Osteocyte (in vitro differentiated cells): Measurements from ENCODE around the gene GLT8D1. TPM values are rescaled to one million over a fixed set of nuclear protein-coding genes. Genes with fewer than 3 reads are reported as not detected.

ENCODE experiments used
- DNase-seq: peaks from one replicate; pipeline ENCODE4 v3.0.0; 2021; ENCODE audit warnings: mixed read lengths; ENCODE audit not compliant: unreplicated experiment; ENCODE audit errors: extremely low spot score
- H3K27ac Mint-ChIP-seq: one replicate; pipeline ENCODE4 v1.8.0; 2021; ENCODE audit warnings: mild to moderate bottlenecking, mixed read lengths; ENCODE audit not compliant: unreplicated experiment
- H3K27me3 Mint-ChIP-seq: one replicate; pipeline ENCODE4 v1.8.0; 2021; ENCODE audit warnings: mixed read lengths; ENCODE audit not compliant: unreplicated experiment
- H3K36me3 Mint-ChIP-seq: one replicate; pipeline ENCODE4 v1.8.0; 2021; ENCODE audit warnings: mixed read lengths; ENCODE audit not compliant: unreplicated experiment
- H3K4me1 Mint-ChIP-seq: one replicate; pipeline ENCODE4 v1.8.0; 2021; ENCODE audit warnings: mixed read lengths; ENCODE audit not compliant: unreplicated experiment
- H3K4me3 Mint-ChIP-seq: one replicate; pipeline ENCODE4 v1.8.0; 2021; ENCODE audit warnings: mild to moderate bottlenecking, moderate library complexity, mixed read lengths; ENCODE audit not compliant: unreplicated experiment
- H3K9me3 Mint-ChIP-seq: one replicate; pipeline ENCODE4 v1.8.0; 2021; ENCODE audit warnings: mixed read lengths; ENCODE audit not compliant: unreplicated experiment
- CTCF ChIP-seq: fragments of 200-600 bp; sonication (generic); IDR thresholded peaks from 2 replicates; pipeline ENCODE4 v1.5.0; 2021; ENCODE audit warnings: antibody characterized with exemption, mild to moderate bottlenecking, moderate library complexity
- total RNA-seq: library from RNA; stranded (reverse); gene quantifications from 2 replicates; pipeline ENCODE4 v1.2.1, GENCODE V29; 2021

GLT8D1 gene
- total RNA-seq, 1 donor from 2014 or later = 86.3 TPM

DNA sequence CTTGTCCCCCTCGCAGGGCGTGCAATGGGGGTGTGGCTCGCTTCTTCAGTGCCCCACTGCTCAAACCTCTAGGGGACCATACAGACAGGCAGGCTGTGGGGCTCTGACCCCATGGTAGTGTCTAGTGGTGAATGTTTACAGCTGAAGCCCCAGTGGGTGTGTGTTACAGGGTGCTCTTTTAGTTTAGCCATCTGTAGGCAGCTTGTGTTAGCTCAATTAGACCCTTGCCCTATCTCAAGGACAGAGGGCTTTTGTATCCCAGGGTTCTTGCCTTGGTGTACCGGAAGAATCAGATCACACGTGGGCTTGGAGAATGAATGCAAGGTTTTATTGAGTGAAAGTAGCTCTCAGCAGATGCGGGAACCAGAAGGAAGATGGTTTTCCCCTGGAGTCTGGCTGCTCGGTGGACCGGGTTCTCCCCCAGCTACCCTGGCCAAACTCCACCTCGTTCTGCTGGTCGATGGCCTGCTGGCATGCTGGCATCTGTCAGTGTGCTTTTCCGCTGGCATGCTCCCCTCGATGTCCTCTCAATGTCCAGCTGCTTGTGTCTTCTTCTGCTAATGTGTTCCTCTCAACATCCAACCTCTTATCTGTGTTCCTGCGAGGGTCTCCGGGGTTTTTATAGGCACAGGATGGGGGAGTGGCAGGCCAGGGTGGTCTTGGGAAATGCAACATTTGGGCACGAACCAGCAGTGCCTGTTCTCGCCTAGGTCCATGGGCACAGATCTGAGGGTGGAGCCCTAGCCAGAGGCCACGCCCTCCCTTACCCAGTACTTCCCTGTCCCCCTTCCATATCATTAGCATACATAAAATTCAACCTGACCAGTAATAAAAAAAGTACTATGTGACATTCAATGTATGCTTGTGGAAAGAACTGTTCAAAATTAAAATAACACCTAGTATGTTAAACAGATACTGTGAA is 7.0 kb upstream of the GLT8D1 start:
- Mint-ChIP-seq H3K4me1 (peaks cover 6% of the 10 kb centered on the region), H3K36me3 (peaks cover 16% of the 10 kb centered on the region), H3K4me3 (no peak overlapping the region), H3K9me3 (no peaks in the 10 kb centered on the region), H3K27ac (no peak overlapping the region), H3K27me3 (no peaks in the 10 kb centered on the region)
- TF ChIP-seq CTCF = no peak
- DNase-seq = no peak

GRCh38 chr3:52710512-52710911 is 4.9 kb upstream of the GLT8D1 start:
- DNase-seq = no peak
- H3K4me3 Mint-ChIP-seq = no peak overlapping the region
- H3K27me3 Mint-ChIP-seq = no peaks in the 10 kb centered on the region
- TF ChIP-seq CTCF = no peak
- no peak overlapping the region for H3K27ac Mint-ChIP-seq
- peaks cover 15% of the 10 kb centered on the region for H3K4me1 Mint-ChIP-seq
- peaks cover 12% of the 10 kb centered on the region for H3K36me3 Mint-ChIP-seq
- H3K9me3 Mint-ChIP-seq = no peaks in the 10 kb centered on the region

- Mint-ChIP-seq H3K27me3 (no peaks in the 10 kb centered on the region), H3K4me3 (peak overlapping the region; percentile 62), H3K27ac (peak overlapping the region; percentile 27), H3K9me3 (no peaks in the 10 kb centered on the region), H3K4me1 (peaks cover 32% of the 10 kb centered on the region), H3K36me3 (peaks cover 14% of the 10 kb centered on the region)
- DNase-seq = no peak
- no peak for TF ChIP-seq CTCF
Observed at GRCh38 chr3:52707585-52707984, 2.0 kb upstream of the GLT8D1 start.

DNA sequence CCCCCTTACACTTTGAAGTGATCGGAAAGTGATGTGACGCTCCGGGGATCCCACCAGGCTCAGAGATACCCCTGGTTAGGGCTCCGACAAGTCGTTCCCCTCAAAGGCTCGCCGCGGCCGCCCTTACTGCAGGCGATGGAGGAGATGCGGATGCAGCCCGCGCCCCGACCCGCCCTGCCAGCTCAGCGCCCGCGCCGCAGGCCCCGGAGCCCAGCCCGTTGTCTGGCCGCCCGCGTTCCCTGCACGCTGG is 228 bp downstream of the GLT8D1 start:
- DNase-seq = no peak
- Mint-ChIP-seq H3K4me3 (peak overlapping the region; percentile 98), H3K4me1 (peaks cover 37% of the 10 kb centered on the region), H3K36me3 (peaks cover 8% of the 10 kb centered on the region), H3K9me3 (no peaks in the 10 kb centered on the region), H3K27me3 (no peaks in the 10 kb centered on the region), H3K27ac (peak overlapping the region; percentile 98)
- TF ChIP-seq CTCF = no peak

GRCh38 chr3:52704611-52705437 is 767 bp downstream of the GLT8D1 start:
- Mint-ChIP-seq H3K27me3 (no peaks in the 10 kb centered on the region), H3K36me3 (peaks cover 11% of the 10 kb centered on the region), H3K4me1 (peaks cover 37% of the 10 kb centered on the region), H3K9me3 (no peaks in the 10 kb centered on the region), H3K4me3 (peak overlapping the region; percentile 98), H3K27ac (peak overlapping the region; percentile 98)
- DNase-seq = no peak
- no peak for TF ChIP-seq CTCF
